NCI-H526 treated with DMSO at 0.1 percent for 48 hours (cell line): ENCODE measurements around the gene NXF2B.
"Not testable (repeated sequence)": the region's sequence is repeated elsewhere in the genome, so short reads cannot be mapped to it uniquely, and the experiment has no call there.

ENCODE experiments used
- DNase-seq: peaks from one replicate; lab custom pipeline; 2025; lab: John Stamatoyannopoulos, UW

NXF2B gene

GRCh38 chrX:102439908-102440307, at the start of gene NXF2B:
TSS of gene NXF2B (minus strand) at chrX:102440008. CDS start at chrX:102380036, 59,972 bp downstream.
- DNase-seq: not testable (repeated sequence)

- DNase-seq: not testable (repeated sequence)
Measured at GRCh38 chrX:102478765-102479164, 39.0 kb upstream of the NXF2B start.

GRCh38 chrX:102471762-102472220, 32.0 kb upstream of the NXF2B start, which contains the start of gene TCP11X2:
TSS of gene TCP11X2 (minus strand) at chrX:102471812.
- DNase-seq: not testable (repeated sequence)

- DNase-seq: not testable (repeated sequence)
Measured at GRCh38 chrX:102470215-102470614, 30.4 kb upstream of the NXF2B start.

- not testable (repeated sequence) for DNase-seq
Measured at GRCh38 chrX:102458615-102459014, 18.8 kb upstream of the NXF2B start.

- DNase-seq: not testable (repeated sequence)
Measured at GRCh38 chrX:102414493-102414892, 25.3 kb downstream of the NXF2B start.

GRCh38 chrX:102345916-102346315, 93.9 kb downstream of the NXF2B start:
- DNase-seq: no peak

GRCh38 chrX:102341867-102342266, 97.9 kb downstream of the NXF2B start:
- DNase-seq: no peak

GRCh38 chrX:102339312-102340298, 100.2 kb downstream of the NXF2B start:
- no peak for DNase-seq

GRCh38 chrX:102338162-102338561, 101.6 kb downstream of the NXF2B start:
- DNase-seq: no peak
